Measurements from ENCODE around the gene RCOR2.
A peak's percentile ranks its signal among the peaks of the same experiment; 100 is the strongest.
"Not testable (repeated sequence)": the region's sequence is repeated elsewhere in the genome, so short reads cannot be mapped to it uniquely, and the experiment has no call there.

The RCOR2 gene

DNA sequence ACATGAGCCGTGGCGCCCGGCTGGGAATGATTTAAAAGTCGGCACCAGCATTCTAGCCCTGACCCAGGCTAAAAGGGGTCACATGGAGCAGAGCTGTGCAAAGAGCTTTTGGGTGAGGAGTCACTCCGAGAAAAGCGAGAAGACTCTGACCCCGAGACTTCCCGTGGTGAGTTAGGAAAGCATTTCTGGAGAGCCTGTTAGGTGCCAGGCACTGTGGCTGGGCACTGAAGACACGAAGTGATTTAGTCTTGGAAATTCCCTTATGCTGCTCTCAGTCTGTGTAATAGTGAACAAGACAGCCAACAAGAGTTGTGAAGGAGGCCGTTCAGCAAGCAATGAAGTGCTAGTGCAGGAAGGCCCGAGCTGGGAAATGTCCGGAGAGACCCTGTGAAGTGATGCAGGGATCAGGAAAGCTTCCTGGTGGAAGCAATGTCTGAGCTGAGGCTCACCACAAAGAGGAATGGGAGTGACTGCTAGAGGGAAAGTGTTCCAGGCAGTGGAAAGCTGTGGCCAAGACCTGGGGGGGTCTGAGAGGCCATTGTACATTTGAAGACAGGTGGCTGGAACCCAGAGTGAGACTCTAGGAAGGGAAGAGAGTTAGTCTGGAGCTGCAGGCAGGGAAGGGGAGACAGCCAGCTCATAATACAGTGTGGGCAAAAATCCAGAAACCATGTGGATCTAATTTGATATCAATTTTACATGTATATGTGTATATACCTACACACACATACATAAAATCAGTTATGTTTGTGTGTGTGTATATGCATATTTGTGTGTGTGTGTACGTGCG, 46.4 kb downstream of the RCOR2 start:
- H3K36me3 ChIP-seq (ENCODE audit: control insufficient read depth, insufficient read depth, low read length), result peaks cover 6% of the 10 kb centered on the region
- H3K4me1 ChIP-seq (ENCODE audit: control insufficient read depth, insufficient read depth, low read length), result peaks cover 17% of the 10 kb centered on the region
- H3K4me3 ChIP-seq (ENCODE audit: low read depth, low read length), result no peak overlapping the region
- no peaks in the 10 kb centered on the region for H3K27me3 ChIP-seq (ENCODE audit: control insufficient read depth, insufficient read depth, low read length)
- H3K9me3 ChIP-seq (ENCODE audit: control insufficient read depth, insufficient read depth, low read length), result no peaks in the 10 kb centered on the region
- H3K9ac ChIP-seq (ENCODE audit: low read depth, low read length), result no peak overlapping the region

DNA sequence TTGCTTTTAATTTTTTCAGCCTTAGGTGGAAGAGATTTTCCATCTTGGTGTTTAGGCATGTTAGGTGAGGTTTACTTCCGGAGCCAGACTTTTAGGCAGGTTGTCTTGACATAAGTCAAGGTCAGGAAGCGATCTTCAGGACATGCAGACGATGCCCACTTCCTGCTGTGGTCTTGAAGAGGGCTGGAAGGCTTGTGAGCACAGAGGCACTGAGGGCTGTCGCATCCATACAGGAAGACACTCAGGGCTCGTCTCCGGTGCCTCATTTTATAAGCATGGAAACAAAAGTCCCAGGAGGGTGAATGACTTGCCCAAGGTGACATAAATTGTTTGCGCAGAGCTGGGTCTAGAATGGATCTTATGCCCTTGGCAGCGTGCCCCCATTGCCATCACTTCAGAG, 47.3 kb downstream of the RCOR2 start:
- Histone ChIP-seq H3K36me3 (ENCODE audit: control insufficient read depth, insufficient read depth, low read length) (peaks cover 2% of the 10 kb centered on the region), H3K4me1 (ENCODE audit: control insufficient read depth, insufficient read depth, low read length) (peaks cover 19% of the 10 kb centered on the region), H3K4me3 (ENCODE audit: low read depth, low read length) (no peak overlapping the region), H3K9ac (ENCODE audit: low read depth, low read length) (no peak overlapping the region), H3K9me3 (ENCODE audit: control insufficient read depth, insufficient read depth, low read length) (no peaks in the 10 kb centered on the region), H3K27me3 (ENCODE audit: control insufficient read depth, insufficient read depth, low read length) (no peaks in the 10 kb centered on the region)

DNA sequence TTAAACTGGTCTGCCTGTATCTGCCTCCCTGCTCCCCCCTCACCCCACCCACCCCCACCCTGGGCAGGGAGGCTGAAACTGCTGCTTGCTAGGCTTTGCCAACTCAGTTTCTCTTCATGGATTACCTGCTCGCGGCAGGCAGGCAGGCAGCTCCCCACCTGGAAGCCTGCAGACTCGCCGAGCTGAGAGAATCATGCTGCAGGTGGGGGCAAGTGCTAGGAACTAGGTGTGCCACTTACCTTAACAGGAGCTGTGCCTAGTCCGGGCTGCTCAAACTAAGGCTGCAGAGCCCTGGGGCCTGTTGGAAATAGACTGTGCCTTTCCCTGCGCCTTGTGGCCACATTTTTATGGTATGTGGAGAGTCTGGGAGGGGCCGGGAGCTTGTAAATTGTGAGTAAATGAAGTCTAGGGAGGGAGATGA, 47.8 kb downstream of the RCOR2 start:
- no peak overlapping the region for H3K4me3 ChIP-seq (ENCODE audit: low read depth, low read length)
- H3K36me3 ChIP-seq (ENCODE audit: control insufficient read depth, insufficient read depth, low read length), result peaks cover 2% of the 10 kb centered on the region
- H3K9ac ChIP-seq (ENCODE audit: low read depth, low read length), result no peak overlapping the region
- H3K4me1 ChIP-seq (ENCODE audit: control insufficient read depth, insufficient read depth, low read length), result peaks cover 19% of the 10 kb centered on the region
- no peaks in the 10 kb centered on the region for H3K27me3 ChIP-seq (ENCODE audit: control insufficient read depth, insufficient read depth, low read length)
- H3K9me3 ChIP-seq (ENCODE audit: control insufficient read depth, insufficient read depth, low read length), result no peaks in the 10 kb centered on the region

DNA sequence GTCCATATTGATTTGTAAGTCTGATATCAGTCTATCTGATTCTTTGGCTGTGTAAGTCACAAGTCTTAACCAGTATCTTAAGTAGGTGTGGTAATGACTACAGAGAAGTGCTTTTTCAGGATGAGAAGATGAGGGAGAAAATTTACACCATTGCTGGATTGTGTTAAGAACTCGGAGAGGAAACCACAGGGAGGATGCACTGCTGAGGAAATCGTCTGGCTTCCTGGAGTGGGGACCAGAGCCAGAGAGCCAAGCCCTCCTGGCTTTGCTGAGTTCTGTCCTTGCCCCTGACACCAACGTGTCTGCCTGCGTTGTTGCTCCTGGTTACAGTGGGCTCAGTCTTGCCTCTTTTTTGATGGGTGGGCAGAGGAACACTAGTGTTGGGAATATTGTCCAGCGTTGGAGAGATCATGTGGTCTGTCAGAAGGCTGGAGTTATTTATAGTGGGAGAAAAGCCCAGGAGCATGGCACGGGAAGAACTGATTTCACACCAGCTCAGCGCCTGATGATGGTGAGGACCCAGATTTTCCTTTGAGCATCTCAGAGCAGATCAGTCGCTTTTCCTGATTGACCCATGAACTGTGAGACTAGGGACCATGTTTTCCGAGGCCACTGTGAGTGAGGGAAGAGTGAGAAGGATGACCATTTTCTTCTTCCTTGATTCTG, 48.4 kb downstream of the RCOR2 start:
- Histone ChIP-seq H3K36me3 (ENCODE audit: control insufficient read depth, insufficient read depth, low read length) (peaks cover 2% of the 10 kb centered on the region), H3K27me3 (ENCODE audit: control insufficient read depth, insufficient read depth, low read length) (no peaks in the 10 kb centered on the region), H3K9ac (ENCODE audit: low read depth, low read length) (no peak overlapping the region), H3K9me3 (ENCODE audit: control insufficient read depth, insufficient read depth, low read length) (no peaks in the 10 kb centered on the region), H3K4me3 (ENCODE audit: low read depth, low read length) (no peak overlapping the region), H3K4me1 (ENCODE audit: control insufficient read depth, insufficient read depth, low read length) (peaks cover 19% of the 10 kb centered on the region)

DNA sequence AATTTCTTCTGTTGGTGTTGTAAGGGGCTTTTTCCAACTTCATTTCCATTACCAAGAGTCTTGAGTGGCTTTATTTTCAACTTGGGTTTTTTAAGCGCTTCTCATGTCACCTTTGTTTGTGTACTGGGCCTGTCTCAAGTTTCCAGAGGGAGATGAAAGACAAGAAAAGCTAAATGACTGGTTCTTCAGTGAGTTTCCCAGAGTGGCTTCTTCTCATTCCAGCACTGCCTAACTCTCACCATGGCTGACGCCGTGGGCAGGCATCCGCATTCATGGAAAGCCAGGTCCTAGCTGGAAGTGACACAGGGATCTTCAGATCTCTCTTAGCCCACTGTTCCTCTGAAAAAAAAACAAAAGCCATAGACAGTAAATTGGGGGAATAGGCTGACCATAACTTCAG, 49.5 kb downstream of the RCOR2 start:
- no peak overlapping the region for H3K9ac ChIP-seq (ENCODE audit: low read depth, low read length)
- H3K27me3 ChIP-seq (ENCODE audit: control insufficient read depth, insufficient read depth, low read length), result no peaks in the 10 kb centered on the region
- no peak overlapping the region for H3K4me3 ChIP-seq (ENCODE audit: low read depth, low read length)
- H3K4me1 ChIP-seq (ENCODE audit: control insufficient read depth, insufficient read depth, low read length), result peaks cover 15% of the 10 kb centered on the region
- H3K9me3 ChIP-seq (ENCODE audit: control insufficient read depth, insufficient read depth, low read length), result no peaks in the 10 kb centered on the region
- H3K36me3 ChIP-seq (ENCODE audit: control insufficient read depth, insufficient read depth, low read length), result no peaks in the 10 kb centered on the region

- no peaks in the 10 kb centered on the region for H3K9me3 ChIP-seq (ENCODE audit: control insufficient read depth, insufficient read depth, low read length)
- H3K27me3 ChIP-seq (ENCODE audit: control insufficient read depth, insufficient read depth, low read length), result no peaks in the 10 kb centered on the region
- peaks cover 7% of the 10 kb centered on the region for H3K4me1 ChIP-seq (ENCODE audit: control insufficient read depth, insufficient read depth, low read length)
- H3K9ac ChIP-seq (ENCODE audit: low read depth, low read length), result no peak overlapping the region
- no peak overlapping the region for H3K4me3 ChIP-seq (ENCODE audit: low read depth, low read length)
- H3K36me3 ChIP-seq (ENCODE audit: control insufficient read depth, insufficient read depth, low read length), result no peaks in the 10 kb centered on the region
Measured at GRCh38 chr11:63866211-63866610, 50.8 kb downstream of the RCOR2 start.

DNA sequence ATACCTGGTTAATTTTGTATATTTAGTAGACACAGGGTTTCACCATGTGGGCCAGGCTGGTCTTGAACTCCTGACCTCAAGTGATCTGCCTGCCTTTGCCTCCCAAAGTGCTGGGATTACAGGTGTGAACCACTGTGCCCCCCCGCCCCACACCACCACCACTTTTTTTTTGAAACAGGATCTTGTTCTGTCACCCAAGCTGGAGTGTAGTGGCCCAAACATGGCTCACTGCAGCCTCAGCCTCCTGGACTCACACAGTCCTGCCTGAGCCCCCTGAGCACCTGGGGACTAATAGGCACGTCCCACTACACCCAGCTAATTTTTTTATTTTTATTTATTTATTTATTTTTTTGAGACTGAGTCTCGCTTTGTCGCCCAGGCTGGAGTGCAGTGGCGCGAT, 53.3 kb downstream of the RCOR2 start:
- not testable (repeated sequence) for H3K27me3 ChIP-seq (ENCODE audit: control insufficient read depth, insufficient read depth, low read length); H3K9me3 ChIP-seq (ENCODE audit: control insufficient read depth, insufficient read depth, low read length); H3K4me1 ChIP-seq (ENCODE audit: control insufficient read depth, insufficient read depth, low read length); H3K36me3 ChIP-seq (ENCODE audit: control insufficient read depth, insufficient read depth, low read length); H3K9ac ChIP-seq (ENCODE audit: low read depth, low read length); H3K4me3 ChIP-seq (ENCODE audit: low read depth, low read length)

DNA sequence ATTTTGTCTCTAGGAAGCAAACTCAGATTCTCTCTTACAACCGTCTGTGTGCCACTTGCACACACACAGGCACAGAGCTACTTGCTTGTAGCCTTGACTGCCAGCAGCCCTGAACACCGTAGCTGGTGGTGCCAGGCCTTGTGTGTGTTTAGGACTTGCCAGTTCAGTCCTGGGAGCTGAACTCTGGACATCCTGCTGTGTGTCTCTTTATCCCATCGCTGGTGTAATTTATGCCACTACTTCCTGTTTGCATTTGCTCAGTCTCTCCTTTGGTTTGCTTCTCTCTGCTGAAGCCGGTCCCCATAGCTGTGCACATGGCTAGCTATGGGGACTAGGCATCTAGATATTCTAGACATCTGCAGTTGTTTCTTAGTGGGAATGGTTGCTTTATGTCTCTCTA, 54.0 kb downstream of the RCOR2 start:
- Histone ChIP-seq H3K4me1 (ENCODE audit: control insufficient read depth, insufficient read depth, low read length) (peaks cover 3% of the 10 kb centered on the region), H3K9ac (ENCODE audit: low read depth, low read length) (peak overlapping the region; percentile 9), H3K9me3 (ENCODE audit: control insufficient read depth, insufficient read depth, low read length) (no peaks in the 10 kb centered on the region), H3K36me3 (ENCODE audit: control insufficient read depth, insufficient read depth, low read length) (no peaks in the 10 kb centered on the region), H3K27me3 (ENCODE audit: control insufficient read depth, insufficient read depth, low read length) (no peaks in the 10 kb centered on the region), H3K4me3 (ENCODE audit: low read depth, low read length) (no peak overlapping the region)

Data from iPS-15b (cell line).